ENCODE measurements around the gene DCLK3.

Gene DCLK3

DNA sequence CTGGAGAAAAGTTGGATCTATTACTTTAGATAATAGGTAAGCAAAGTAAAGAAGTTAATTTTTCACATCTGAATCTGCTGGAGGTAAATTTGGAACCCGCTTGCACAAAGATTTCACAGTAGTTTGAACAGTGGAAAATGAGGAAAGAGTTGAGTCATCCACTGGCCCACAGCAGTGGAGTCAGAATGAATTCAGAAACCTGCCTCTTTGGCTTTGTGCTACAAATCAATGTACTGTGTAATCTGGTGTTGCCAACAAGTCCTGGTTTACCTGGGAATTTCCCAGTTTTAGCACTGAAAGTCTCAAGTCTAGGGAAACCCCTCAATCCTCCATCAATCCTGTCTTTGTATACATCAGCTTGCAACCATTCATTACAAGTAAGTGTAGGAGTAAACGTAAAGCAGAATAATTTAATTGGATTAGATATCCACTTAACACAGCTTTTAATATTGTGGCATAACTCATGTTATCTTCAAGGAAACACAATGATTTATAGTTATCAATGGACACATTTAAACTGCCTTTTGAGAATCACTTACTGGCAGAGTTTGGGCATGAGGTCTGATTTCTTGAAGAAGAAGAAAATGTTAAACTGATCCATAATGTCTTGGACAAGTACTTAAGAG is 100.6 kb downstream of the DCLK3 start:
- FAIRE-seq (no peak), DNase-seq (ENCODE audit: insufficient read length, low spot score) (no peak)
- TF ChIP-seq, protein P1, sequence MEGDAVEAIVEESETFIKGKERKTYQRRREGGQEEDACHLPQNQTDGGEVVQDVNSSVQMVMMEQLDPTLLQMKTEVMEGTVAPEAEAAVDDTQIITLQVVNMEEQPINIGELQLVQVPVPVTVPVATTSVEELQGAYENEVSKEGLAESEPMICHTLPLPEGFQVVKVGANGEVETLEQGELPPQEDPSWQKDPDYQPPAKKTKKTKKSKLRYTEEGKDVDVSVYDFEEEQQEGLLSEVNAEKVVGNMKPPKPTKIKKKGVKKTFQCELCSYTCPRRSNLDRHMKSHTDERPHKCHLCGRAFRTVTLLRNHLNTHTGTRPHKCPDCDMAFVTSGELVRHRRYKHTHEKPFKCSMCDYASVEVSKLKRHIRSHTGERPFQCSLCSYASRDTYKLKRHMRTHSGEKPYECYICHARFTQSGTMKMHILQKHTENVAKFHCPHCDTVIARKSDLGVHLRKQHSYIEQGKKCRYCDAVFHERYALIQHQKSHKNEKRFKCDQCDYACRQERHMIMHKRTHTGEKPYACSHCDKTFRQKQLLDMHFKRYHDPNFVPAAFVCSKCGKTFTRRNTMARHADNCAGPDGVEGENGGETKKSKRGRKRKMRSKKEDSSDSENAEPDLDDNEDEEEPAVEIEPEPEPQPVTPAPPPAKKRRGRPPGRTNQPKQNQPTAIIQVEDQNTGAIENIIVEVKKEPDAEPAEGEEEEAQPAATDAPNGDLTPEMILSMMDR (IDR thresholded peaks at IDR 0.05; ENCODE audit: insufficient read depth, missing control alignments) = no peak

DNA sequence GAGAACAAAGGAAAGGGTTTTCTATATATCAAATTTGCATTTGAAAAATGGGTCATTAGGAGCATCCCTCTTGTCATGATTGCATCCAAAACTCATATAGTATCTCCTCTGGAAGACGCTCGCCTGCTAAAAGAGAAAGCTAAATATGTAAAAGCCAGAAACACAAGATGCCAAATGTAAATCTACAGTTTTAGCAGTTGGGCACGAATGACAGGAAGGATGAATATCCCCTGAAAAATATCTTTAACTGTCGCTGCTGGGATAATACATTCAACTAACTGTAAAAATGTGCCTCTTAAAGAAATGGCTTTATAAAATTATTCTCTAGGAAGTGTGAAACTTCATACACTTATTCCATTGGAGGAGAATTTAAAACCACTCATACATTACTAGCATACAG is 101.7 kb downstream of the DCLK3 start:
- DNase-seq (ENCODE audit: insufficient read length, low spot score) (no peak), FAIRE-seq (no peak)
- TF ChIP-seq, protein P1 (IDR thresholded peaks at IDR 0.05; ENCODE audit: insufficient read depth, missing control alignments) = no peak
